Common myeloid progenitor, CD34-positive (primary cell): ENCODE results near the gene WWC2.

ENCODE experiments used
- CTCF ChIA-PET: fragments of 350-600 bp; sonication (Branson Sonifier 250); formaldehyde crosslinking; loops from one replicate; lab custom pipeline; 2021; ENCODE audit warnings: antibody characterized with exemption; lab: Charles Lee
- POLR2A ChIA-PET: fragments of 350-600 bp; sonication (Branson Sonifier 250); formaldehyde crosslinking; loops from one replicate; lab custom pipeline; 2021; ENCODE audit warnings: antibody characterized with exemption; lab: Charles Lee
- DNase-seq, 3 donors: peaks; one replicate each; pipeline versions ENCODE4 v3.0.0 to v3.0.0-alpha.2; 2013
- H3K27ac ChIP-seq, 2 experiments: 1 replicate in 1 of 2; 2 replicates in 1 of 2; pipeline ENCODE4 v1.7.0; 2013; ENCODE audit warnings: inconsistent platforms in 2 of 2, low read length in 2 of 2, mild to moderate bottlenecking in 2 of 2, low read depth in 1 of 2, moderate library complexity in 1 of 2; ENCODE audit not compliant: severe bottlenecking in 2 of 2, insufficient read depth in 1 of 2, poor library complexity in 1 of 2
- H3K27me3 ChIP-seq, 5 experiments: replicated peaks in 2 of 5; 1 replicate in 3 of 5; 2 replicates in 2 of 5; pipeline versions ENCODE4 v1.6.1 to v1.7.0; 2013; ENCODE audit warnings: low read length in 4 of 5, mild to moderate bottlenecking in 2 of 5, moderate library complexity in 2 of 5, inconsistent platforms in 1 of 5; ENCODE audit not compliant: insufficient read depth in 5 of 5, control insufficient read depth in 4 of 5
- H3K36me3 ChIP-seq, 4 experiments: 1 replicate in 2 of 4; 2 replicates in 2 of 4; pipeline versions ENCODE4 v1.6.1 to v1.7.0; 2013; ENCODE audit warnings: low read length in 3 of 4, control low read depth in 1 of 4, mild to moderate bottlenecking in 1 of 4; ENCODE audit not compliant: control insufficient read depth in 4 of 4, insufficient read depth in 4 of 4
- H3K4me1 ChIP-seq, 4 experiments: 1 replicate in 3 of 4; 2 replicates in 1 of 4; pipeline versions ENCODE4 v1.6.1 to v1.7.1; 2013; ENCODE audit warnings: low read length in 3 of 4, mild to moderate bottlenecking in 3 of 4, control low read depth in 1 of 4, inconsistent platforms in 1 of 4, moderate library complexity in 1 of 4; ENCODE audit not compliant: control insufficient read depth in 4 of 4, insufficient read depth in 4 of 4; ENCODE audit errors: control extremely low read depth in 1 of 4
- H3K4me3 ChIP-seq, 7 experiments: 1 replicate in 4 of 7; 2 replicates in 3 of 7; pipeline versions ENCODE4 v1.5.1 to v1.7.0; 2013; ENCODE audit warnings: mild to moderate bottlenecking in 7 of 7, low read length in 6 of 7, moderate library complexity in 6 of 7, inconsistent platforms in 2 of 7, low read depth in 2 of 7, control low read depth in 1 of 7; ENCODE audit not compliant: insufficient read depth in 4 of 7, control insufficient read depth in 1 of 7; ENCODE audit errors: extremely low read depth in 1 of 7
- H3K9me3 ChIP-seq, 5 experiments: 1 replicate in 4 of 5; 2 replicates in 1 of 5; pipeline versions ENCODE4 v1.6.1 to v1.7.1; 2013; ENCODE audit warnings: low read length in 4 of 5, mild to moderate bottlenecking in 2 of 5, inconsistent platforms in 1 of 5, low read depth in 1 of 5, moderate library complexity in 1 of 5; ENCODE audit not compliant: control insufficient read depth in 4 of 5, insufficient read depth in 2 of 5; ENCODE audit errors: control extremely low read depth in 1 of 5
- WGBS: methylation state at CpG from one replicate; pipeline ENCODE4 v1.1.5; 2013; ENCODE audit not compliant: insufficient coverage; 5-methylcytosine and 5-hydroxymethylcytosine counted together

WWC2 gene

DNA sequence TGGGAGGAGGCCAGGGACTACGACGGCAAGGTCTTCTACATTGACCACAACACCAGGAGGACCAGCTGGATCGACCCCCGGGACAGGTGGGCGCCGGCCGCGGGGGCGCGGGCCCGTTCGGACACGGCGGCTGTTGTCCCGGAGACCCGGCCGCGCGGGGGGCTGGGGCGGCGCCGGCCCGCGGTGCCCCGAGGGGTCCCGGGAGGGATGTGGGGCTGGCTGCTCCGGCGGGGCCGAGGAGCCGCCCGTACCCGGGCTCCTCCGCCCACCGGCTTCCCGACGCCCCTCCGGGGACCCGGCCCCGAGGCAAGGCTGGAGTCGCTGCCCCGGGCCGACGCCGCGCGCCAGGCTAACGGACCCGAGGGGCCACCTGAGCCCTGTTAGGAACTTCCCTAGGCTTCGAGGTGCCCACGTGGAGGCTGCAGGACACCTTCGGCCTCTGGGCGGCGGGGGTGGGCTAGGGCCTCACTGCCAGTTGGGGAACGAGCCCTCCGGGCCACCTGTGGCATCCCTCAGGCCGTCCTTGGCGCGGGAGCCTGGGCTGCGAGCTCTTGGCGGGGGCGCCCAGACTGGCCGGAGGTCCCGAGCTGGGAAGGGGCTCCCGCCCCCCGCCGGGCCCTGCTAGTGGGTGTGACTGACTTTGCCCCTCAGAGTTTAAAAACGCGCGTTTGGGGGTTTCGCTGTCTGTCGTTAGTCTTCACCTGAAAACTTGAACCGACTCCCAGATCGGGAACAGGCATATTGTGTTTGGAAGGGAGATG lies 660 bp downstream of the WWC2 start:
- CTCF ChIA-PET: interaction anchor here (0.8 to 2.3 kb wide), 3 partner anchors 23 to 157 kb away, joined by 3 to 7 read pairs (median 3); no protein-coding TSS in a partner anchor
- DNase-seq: peak; percentile 23 to 57 (median 43)
- Histone ChIP-seq H3K27ac (no peak overlapping the region), H3K36me3 (no peaks in the 10 kb centered on the region), H3K4me1 (peaks cover 0 to 30% (median 25%) of the 10 kb centered on the region in 4 experiments), H3K9me3 (no peaks in the 10 kb centered on the region), H3K27me3 (peaks cover 4 to 51% (median 33%) of the 10 kb centered on the region in 5 experiments), H3K4me3 (peak overlapping the region; percentile 65 to 84 (median 79))
- POLR2A ChIA-PET: interaction anchor here (1.2 kb wide), 1 partner anchor 161 kb away, joined by 4 read pairs; no protein-coding TSS in a partner anchor
- 2% methylated on average over 68 of the region's 73 CpGs for WGBS

DNA sequence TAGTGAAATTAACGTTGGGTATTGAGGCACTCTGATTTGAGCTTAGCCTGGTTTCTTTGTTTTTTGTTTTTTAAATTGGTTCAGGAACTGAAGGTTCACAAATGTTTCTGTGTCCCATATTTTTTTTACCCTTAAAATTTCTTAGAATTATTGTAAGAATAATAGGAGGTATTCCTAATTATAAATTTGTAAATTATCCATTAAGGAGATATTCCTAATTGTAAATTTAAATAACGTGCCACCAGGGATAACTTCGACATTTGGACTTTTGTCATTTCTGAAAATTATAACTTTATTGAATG lies 1.2 kb downstream of the WWC2 start:
- WGBS: 40% methylated on average over 1 of the region's 3 CpGs
- H3K27ac ChIP-seq: no peak overlapping the region
- ChIA-PET CTCF (interaction anchor here (0.8 to 2.3 kb wide), 3 partner anchors 23 to 156 kb away, joined by 3 to 7 read pairs (median 3); no protein-coding TSS in a partner anchor), POLR2A (no interaction called here)
- peak overlapping the region in 5 of 7 experiments; percentile 65 to 84 (median 79) for H3K4me3 ChIP-seq
- no peaks in the 10 kb centered on the region for H3K36me3 ChIP-seq
- DNase-seq: no peak
- peaks cover 0 to 30% (median 25%) of the 10 kb centered on the region in 4 experiments for H3K4me1 ChIP-seq
- no peaks in the 10 kb centered on the region for H3K9me3 ChIP-seq
- peaks cover 4 to 50% (median 30%) of the 10 kb centered on the region in 5 experiments for H3K27me3 ChIP-seq

DNA sequence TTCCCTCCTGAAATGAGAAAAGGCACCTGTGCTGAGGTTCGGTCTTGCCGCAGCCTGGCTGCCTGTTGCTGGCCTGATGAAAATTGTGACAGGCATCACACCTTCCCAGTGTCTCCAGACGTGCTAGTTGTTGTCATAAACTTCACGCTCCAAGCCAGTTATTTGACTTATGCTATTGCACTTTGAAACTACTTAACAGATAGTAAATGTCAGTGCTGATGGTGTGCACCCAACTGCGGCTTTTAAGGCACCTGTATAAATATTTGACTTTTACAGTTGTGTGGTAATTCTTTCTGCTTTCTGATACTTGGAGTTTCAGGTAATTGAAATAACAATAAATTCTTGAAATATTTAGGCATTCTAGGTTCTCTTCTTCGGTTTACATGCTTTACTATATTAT lies 1.8 kb downstream of the WWC2 start:
- WGBS: 100% methylated on average over 5 of the region's 6 CpGs
- H3K9me3 ChIP-seq: no peaks in the 10 kb centered on the region
- peaks cover 0 to 30% (median 25%) of the 10 kb centered on the region in 4 experiments for H3K4me1 ChIP-seq
- no peak overlapping the region for H3K27ac ChIP-seq
- H3K4me3 ChIP-seq: no peak overlapping the region
- no peak for DNase-seq
- ChIA-PET CTCF (interaction anchor here (0.8 to 2.3 kb wide), 4 partner anchors 22 to 155 kb away, joined by 3 to 7 read pairs (median 3); no protein-coding TSS in a partner anchor), POLR2A (no interaction called here)
- H3K27me3 ChIP-seq: peaks cover 4 to 48% (median 29%) of the 10 kb centered on the region in 5 experiments
- H3K36me3 ChIP-seq: no peaks in the 10 kb centered on the region

DNA sequence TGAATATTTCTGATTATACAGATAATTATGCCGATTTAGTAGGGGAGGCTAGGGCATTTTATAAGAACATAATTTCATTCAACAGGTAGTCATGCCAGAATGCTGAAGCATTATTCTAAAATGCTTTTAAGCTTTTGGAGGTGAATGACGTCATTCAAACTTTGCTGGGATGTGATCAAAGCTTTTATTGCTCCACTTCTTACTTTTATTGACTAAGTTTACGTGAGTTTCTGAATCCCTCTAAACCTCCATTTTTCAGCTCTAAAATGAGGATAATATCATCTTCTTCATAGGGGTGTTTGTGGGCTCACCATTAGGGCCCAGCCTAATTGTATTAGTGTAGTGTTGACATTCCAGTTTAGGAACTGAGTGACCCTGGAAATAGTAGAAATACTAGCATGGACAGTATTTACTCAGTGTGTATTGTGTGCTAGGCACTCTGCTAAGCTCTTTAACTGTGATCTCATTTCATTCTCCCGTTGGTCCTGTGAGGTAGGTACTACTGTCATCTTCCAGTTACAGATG lies 3.0 kb downstream of the WWC2 start:
- POLR2A ChIA-PET: interaction anchor here (0.9 kb wide), 1 partner anchor 306 kb away, joined by 3 read pairs; no protein-coding TSS in a partner anchor
- no peaks in the 10 kb centered on the region for H3K36me3 ChIP-seq
- CTCF ChIA-PET: no interaction called here
- no peak overlapping the region for H3K4me3 ChIP-seq
- 100% methylated on average over 3 of the region's 4 CpGs for WGBS
- H3K27me3 ChIP-seq: peaks cover 4 to 39% (median 19%) of the 10 kb centered on the region in 5 experiments
- peaks cover 0 to 30% (median 25%) of the 10 kb centered on the region in 4 experiments for H3K4me1 ChIP-seq
- no peak overlapping the region for H3K27ac ChIP-seq
- no peaks in the 10 kb centered on the region for H3K9me3 ChIP-seq
- no peak for DNase-seq

DNA sequence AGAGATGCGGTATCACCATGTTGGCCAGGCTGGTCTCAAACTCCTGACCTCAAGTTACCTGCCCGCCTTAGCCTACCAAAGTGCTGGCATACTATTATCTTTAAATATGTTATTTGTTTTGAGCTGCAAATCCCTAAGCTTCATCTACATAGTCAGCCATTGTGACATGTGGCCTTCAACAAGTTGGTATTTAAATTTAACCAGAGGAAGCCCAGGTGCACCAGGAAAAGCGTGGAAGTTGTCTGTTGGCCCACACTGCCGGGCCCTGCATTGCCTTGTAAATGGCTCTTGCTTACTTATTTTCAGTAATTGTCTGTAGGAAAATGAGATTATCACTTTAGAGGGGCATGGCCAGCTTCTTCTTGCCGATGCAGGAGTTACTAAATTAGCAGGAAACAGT lies 6.0 kb downstream of the WWC2 start:
- no peaks in the 10 kb centered on the region for H3K36me3 ChIP-seq
- H3K27ac ChIP-seq: no peak overlapping the region
- POLR2A ChIA-PET: interaction anchor here (0.6 kb wide), 1 partner anchor 35 kb away, joined by 5 read pairs; no protein-coding TSS in a partner anchor
- no peaks in the 10 kb centered on the region for H3K9me3 ChIP-seq
- peaks cover 0 to 7% (median 2%) of the 10 kb centered on the region in 4 experiments for H3K4me1 ChIP-seq
- DNase-seq: no peak
- H3K27me3 ChIP-seq: peaks cover under 1 to 22% (median 7%) of the 10 kb centered on the region in 5 experiments
- WGBS: 95% methylated on average over 3 of the region's 5 CpGs
- no peak overlapping the region for H3K4me3 ChIP-seq
- CTCF ChIA-PET: interaction anchor here (1.5 kb wide), 1 partner anchor 43 kb away, joined by 3 read pairs; no protein-coding TSS in a partner anchor

DNA sequence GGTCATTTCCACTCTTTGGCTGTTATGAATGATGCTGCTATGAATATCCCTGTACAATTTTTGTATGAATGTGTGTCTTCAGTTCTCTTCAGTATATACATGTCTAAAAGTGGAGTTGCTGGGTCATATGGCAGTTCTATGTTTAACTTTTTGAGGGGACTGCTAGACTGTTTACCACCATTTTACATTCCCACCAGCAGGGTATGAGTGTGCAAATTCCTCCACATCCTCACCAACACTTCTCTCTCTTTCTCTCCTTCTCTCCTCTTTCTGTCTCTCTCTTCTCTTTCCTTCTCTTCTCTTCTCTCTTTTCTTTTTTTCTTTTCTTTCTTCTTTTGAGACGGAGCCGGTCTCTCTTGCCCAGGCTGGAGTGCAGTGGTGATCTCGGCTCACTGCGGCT lies 7.8 kb downstream of the WWC2 start:
- no peaks in the 10 kb centered on the region for H3K4me1 ChIP-seq
- H3K27me3 ChIP-seq: peaks cover 0 to 8% (median 0%) of the 10 kb centered on the region in 5 experiments
- ChIA-PET CTCF (interaction anchor here (0.8 kb wide), 1 partner anchor 33 kb away, joined by 3 read pairs; no protein-coding TSS in a partner anchor), POLR2A (no interaction called here)
- DNase-seq: no peak
- H3K9me3 ChIP-seq: no peaks in the 10 kb centered on the region
- WGBS: 100% methylated on average over 4 of the region's 4 CpGs
- no peak overlapping the region for H3K27ac ChIP-seq
- no peak overlapping the region for H3K4me3 ChIP-seq
- H3K36me3 ChIP-seq: no peaks in the 10 kb centered on the region
